ENCODE data around the gene PLXND1.

DNA sequence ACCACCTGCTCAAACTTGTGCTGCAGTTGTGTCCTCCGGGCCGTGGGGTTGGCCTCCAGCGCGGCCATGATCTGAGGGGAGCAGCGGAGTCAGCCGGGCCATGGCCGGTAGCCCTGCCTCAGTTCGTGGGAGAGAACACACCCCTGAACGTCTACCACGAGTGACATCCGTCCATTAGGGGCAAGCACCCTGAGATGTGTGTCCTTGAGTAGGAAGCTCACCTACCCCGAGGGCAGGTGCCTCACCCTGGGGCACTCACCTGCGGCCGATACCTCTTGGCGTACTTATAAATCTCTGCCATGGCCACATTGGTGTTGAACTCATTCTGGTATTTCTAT is 50.1 kb downstream of the PLXND1 start:
- TF ChIP-seq GATA2 (IDR thresholded peaks at IDR 0.05; ENCODE audit: low read depth, low read length) (no peak), GATA3 (IDR thresholded peaks at IDR 0.05; ENCODE audit: low read depth, low read length) (no peak)
